Body of pancreas (tissue), 4 donors: ENCODE results near the gene GRIK4.

Source experiments
- POLR2A ChIP-seq, 3 donors: fragments of 450-650 bp; IDR thresholded peaks; one replicate each; pipeline ENCODE4 v1.6.1; 2016; ENCODE audit warnings: antibody characterized with exemption in 3 of 3, mild to moderate bottlenecking in 2 of 3
- TF ChIP-seq, protein P1 (sequence below), 7 experiments: fragments of 450-650 bp in 4 of 7; fragments of 200-600 bp in 3 of 7; sonication (generic) in 3 of 7; IDR thresholded peaks; one replicate each; pipeline ENCODE4 v1.5.1; 2016 to 2019; ENCODE audit warnings: antibody characterized with exemption in 7 of 7

DNA sequence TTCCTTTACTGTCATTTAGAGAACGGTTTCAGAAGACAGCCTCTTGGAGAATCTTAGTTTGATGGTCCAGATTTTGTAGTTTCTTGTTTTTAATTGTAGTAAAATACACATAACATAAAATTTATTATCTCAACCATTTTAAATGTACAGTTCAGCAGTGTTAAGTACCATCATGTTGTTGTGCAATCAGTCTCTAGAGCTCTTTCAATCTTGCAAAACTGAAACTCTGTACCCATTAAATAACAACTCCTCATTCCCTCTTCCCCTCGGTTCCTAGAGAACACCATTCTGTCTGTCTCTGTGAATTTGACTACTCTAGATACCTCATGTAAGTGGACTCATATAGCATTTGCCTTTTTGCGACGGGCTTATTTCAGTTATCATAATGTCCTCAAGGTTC, 69.8 kb downstream of the GRIK4 start:
- TF ChIP-seq, protein P1, sequence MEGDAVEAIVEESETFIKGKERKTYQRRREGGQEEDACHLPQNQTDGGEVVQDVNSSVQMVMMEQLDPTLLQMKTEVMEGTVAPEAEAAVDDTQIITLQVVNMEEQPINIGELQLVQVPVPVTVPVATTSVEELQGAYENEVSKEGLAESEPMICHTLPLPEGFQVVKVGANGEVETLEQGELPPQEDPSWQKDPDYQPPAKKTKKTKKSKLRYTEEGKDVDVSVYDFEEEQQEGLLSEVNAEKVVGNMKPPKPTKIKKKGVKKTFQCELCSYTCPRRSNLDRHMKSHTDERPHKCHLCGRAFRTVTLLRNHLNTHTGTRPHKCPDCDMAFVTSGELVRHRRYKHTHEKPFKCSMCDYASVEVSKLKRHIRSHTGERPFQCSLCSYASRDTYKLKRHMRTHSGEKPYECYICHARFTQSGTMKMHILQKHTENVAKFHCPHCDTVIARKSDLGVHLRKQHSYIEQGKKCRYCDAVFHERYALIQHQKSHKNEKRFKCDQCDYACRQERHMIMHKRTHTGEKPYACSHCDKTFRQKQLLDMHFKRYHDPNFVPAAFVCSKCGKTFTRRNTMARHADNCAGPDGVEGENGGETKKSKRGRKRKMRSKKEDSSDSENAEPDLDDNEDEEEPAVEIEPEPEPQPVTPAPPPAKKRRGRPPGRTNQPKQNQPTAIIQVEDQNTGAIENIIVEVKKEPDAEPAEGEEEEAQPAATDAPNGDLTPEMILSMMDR (IDR thresholded peaks at IDR 0.05), result no peak
- no peak for TF ChIP-seq POLR2A (IDR thresholded peaks at IDR 0.05)
